Hepatocyte (in vitro differentiated cells): ENCODE measurements around the gene AFAP1. TPM values are rescaled to one million over a fixed set of nuclear protein-coding genes. Genes with fewer than 3 reads are reported as not detected.

ENCODE experiments used
- DNase-seq: peaks from one replicate; pipeline ENCODE4 v3.0.0-alpha.2; 2016; ENCODE audit warnings: low spot score
- H2AFZ ChIP-seq: fragments of 200-600 bp; sonication (generic); 2 replicates; pipeline ENCODE4 v1.6.0; 2016; ENCODE audit warnings: antibody characterized with exemption, mild to moderate bottlenecking
- H3K27ac ChIP-seq: fragments of 200-600 bp; sonication (generic); 2 replicates; pipeline ENCODE4 v1.5.1; 2016; ENCODE audit warnings: mild to moderate bottlenecking
- H3K27me3 ChIP-seq: fragments of 200-600 bp; sonication (generic); 2 replicates; pipeline ENCODE4 v1.6.1; 2016
- H3K36me3 ChIP-seq: fragments of 200-600 bp; sonication (generic); replicated peaks from 2 replicates; pipeline ENCODE4 v1.5.1; 2016; ENCODE audit warnings: low read depth; ENCODE audit not compliant: insufficient read depth
- H3K4me1 ChIP-seq: fragments of 200-600 bp; sonication (generic); 2 replicates; pipeline ENCODE4 v1.5.1; 2016; ENCODE audit warnings: mild to moderate bottlenecking, moderate library complexity; ENCODE audit not compliant: insufficient read depth
- H3K4me2 ChIP-seq: fragments of 200-600 bp; sonication (generic); 2 replicates; pipeline ENCODE4 v1.6.0; 2016
- H3K4me3 ChIP-seq: fragments of 200-600 bp; sonication (generic); 2 replicates; pipeline ENCODE4 v1.5.1; 2016; ENCODE audit warnings: mild to moderate bottlenecking
- H3K79me2 ChIP-seq: fragments of 200-600 bp; sonication (generic); 2 replicates; pipeline ENCODE4 v1.6.0; 2017; ENCODE audit warnings: mild to moderate bottlenecking
- H3K9me2 ChIP-seq: fragments of 200-600 bp; sonication (generic); replicated peaks from 2 replicates; pipeline ENCODE4 v1.6.0; 2017; ENCODE audit warnings: mild to moderate bottlenecking; ENCODE audit not compliant: insufficient read depth
- H3K9me3 ChIP-seq: fragments of 200-600 bp; sonication (generic); 2 replicates; pipeline ENCODE4 v1.5.1; 2016; ENCODE audit warnings: low read depth, mild to moderate bottlenecking
- H4K20me1 ChIP-seq: fragments of 200-600 bp; sonication (generic); 2 replicates; pipeline ENCODE4 v1.6.0; 2016; ENCODE audit warnings: mild to moderate bottlenecking; ENCODE audit not compliant: insufficient read depth, poor library complexity, severe bottlenecking
- EZH2 ChIP-seq: fragments of 200-600 bp; sonication (generic); IDR thresholded peaks from 2 replicates; pipeline ENCODE4 v1.6.1; 2016; ENCODE audit warnings: antibody characterized with exemption, mild to moderate bottlenecking, borderline replicate concordance
- EZH2phosphoT487 ChIP-seq: fragments of 200-600 bp; sonication (generic); IDR thresholded peaks from one replicate; pipeline ENCODE4 v1.6.1; 2018; ENCODE audit warnings: antibody characterized with exemption, mild to moderate bottlenecking, low read depth, moderate library complexity; ENCODE audit not compliant: unreplicated experiment, severe bottlenecking
- WGBS: methylation state at CpG from one replicate; pipeline ENCODE4 v1.1.6; 2016; ENCODE audit warnings: low lambda C conversion rate; ENCODE audit errors: missing lambda C conversion rate; 5-methylcytosine and 5-hydroxymethylcytosine counted together
- polyA plus RNA-seq: library from polyadenylated mRNA; unstranded; fragments of >200 nt; fragmentation: Nextera tagmentation; extraction: Ambion mirVana; gene quantifications from 2 replicates; pipeline ENCODE4 v1.2.1, GENCODE V29; 2016
- total RNA-seq: library from RNA; depleted of rRNA; stranded (reverse); fragments of >200 nt; gene quantifications from 2 replicates; pipeline ENCODE4 v1.2.3, GENCODE V29; 2014
- TF ChIP-seq, protein P1 (sequence below): fragments of 200-600 bp; sonication (generic); IDR thresholded peaks from 2 replicates; pipeline ENCODE4 v1.5.1; 2016; ENCODE audit warnings: antibody characterized with exemption, mild to moderate bottlenecking; ENCODE audit not compliant: poor library complexity

AFAP1 gene
- total and polyA plus RNA-seq, 2 experiments from 2014 or later = 9.3 to 16.2 TPM

DNA sequence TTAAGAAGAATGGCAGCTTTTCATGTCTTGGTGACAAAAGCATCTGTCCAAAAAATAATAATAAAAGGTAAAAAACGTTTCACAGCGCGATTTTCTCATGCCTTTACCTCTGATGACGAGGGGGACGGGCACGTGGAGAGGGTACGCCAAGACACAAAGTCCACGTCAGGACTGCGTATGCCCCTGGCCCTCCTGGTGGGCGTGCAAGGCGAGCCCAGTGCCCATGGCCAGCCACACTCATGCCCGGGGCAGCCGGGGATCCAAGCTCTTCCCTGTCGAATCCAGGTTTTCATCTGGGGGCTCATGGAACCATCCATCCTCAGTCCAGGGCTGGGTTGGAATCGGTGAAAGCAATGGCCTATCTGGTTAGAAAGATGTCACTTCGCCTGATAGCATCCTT lies 176.6 kb downstream of the AFAP1 start:
- H3K79me2 ChIP-seq = no peaks in the 10 kb centered on the region
- no peaks in the 10 kb centered on the region for H4K20me1 ChIP-seq
- H3K36me3 ChIP-seq = no peaks in the 10 kb centered on the region
- H3K4me2 ChIP-seq = no peak overlapping the region
- TF ChIP-seq EZH2 = no peak
- TF ChIP-seq, protein P1, sequence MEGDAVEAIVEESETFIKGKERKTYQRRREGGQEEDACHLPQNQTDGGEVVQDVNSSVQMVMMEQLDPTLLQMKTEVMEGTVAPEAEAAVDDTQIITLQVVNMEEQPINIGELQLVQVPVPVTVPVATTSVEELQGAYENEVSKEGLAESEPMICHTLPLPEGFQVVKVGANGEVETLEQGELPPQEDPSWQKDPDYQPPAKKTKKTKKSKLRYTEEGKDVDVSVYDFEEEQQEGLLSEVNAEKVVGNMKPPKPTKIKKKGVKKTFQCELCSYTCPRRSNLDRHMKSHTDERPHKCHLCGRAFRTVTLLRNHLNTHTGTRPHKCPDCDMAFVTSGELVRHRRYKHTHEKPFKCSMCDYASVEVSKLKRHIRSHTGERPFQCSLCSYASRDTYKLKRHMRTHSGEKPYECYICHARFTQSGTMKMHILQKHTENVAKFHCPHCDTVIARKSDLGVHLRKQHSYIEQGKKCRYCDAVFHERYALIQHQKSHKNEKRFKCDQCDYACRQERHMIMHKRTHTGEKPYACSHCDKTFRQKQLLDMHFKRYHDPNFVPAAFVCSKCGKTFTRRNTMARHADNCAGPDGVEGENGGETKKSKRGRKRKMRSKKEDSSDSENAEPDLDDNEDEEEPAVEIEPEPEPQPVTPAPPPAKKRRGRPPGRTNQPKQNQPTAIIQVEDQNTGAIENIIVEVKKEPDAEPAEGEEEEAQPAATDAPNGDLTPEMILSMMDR = no peak
- TF ChIP-seq EZH2phosphoT487 = no peak
- no peak overlapping the region for H2AFZ ChIP-seq
- no peak overlapping the region for H3K4me3 ChIP-seq
- H3K9me2 ChIP-seq = no peaks in the 10 kb centered on the region
- H3K9me3 ChIP-seq = no peaks in the 10 kb centered on the region
- no peaks in the 10 kb centered on the region for H3K4me1 ChIP-seq
- no peak overlapping the region for H3K27ac ChIP-seq
- H3K27me3 ChIP-seq = no peaks in the 10 kb centered on the region
- DNase-seq = no peak
- WGBS = 93% methylated on average over 16 of the region's 16 CpGs

DNA sequence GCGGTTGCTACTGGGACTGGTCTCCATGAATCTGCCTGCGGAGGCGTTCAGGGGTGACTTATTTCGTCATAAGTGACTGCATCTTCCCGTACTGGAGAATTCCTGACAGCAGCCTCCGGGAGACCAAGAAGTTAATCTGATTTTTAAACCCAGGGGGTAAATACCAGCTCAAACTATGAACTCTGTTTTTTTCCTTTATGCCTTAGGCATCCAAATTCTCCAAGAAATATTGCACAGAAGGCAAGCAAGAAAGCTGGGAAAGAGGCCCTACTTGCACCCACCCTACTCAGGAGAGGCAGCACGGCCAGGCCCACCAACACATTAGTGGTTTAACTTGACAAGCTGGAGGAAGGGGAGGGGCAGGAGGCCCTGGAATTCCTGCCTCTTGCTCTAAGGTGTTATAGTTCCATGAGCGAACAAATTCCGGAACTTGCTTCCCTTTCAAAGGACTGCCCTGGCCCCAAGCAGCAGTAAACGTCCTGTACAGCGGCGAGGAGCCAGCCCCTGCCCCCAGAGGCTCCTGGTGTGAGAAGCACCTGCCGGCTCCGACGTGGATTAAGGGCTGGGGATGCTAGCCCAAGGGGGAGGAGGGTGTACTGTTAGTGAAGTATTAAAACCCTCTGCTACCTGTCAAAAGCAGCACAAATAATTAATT lies 177.2 kb downstream of the AFAP1 start:
- no peak overlapping the region for H3K4me2 ChIP-seq
- H3K36me3 ChIP-seq = no peaks in the 10 kb centered on the region
- no peaks in the 10 kb centered on the region for H3K27me3 ChIP-seq
- H2AFZ ChIP-seq = no peak overlapping the region
- H3K9me2 ChIP-seq = no peaks in the 10 kb centered on the region
- no peak for DNase-seq
- no peaks in the 10 kb centered on the region for H4K20me1 ChIP-seq
- WGBS = 75% methylated on average over 15 of the region's 15 CpGs
- no peaks in the 10 kb centered on the region for H3K79me2 ChIP-seq
- no peak overlapping the region for H3K27ac ChIP-seq
- no peaks in the 10 kb centered on the region for H3K9me3 ChIP-seq
- no peak overlapping the region for H3K4me3 ChIP-seq
- TF ChIP-seq, protein P1 = no peak
- TF ChIP-seq EZH2 (no peak), EZH2phosphoT487 (no peak)
- no peaks in the 10 kb centered on the region for H3K4me1 ChIP-seq

DNA sequence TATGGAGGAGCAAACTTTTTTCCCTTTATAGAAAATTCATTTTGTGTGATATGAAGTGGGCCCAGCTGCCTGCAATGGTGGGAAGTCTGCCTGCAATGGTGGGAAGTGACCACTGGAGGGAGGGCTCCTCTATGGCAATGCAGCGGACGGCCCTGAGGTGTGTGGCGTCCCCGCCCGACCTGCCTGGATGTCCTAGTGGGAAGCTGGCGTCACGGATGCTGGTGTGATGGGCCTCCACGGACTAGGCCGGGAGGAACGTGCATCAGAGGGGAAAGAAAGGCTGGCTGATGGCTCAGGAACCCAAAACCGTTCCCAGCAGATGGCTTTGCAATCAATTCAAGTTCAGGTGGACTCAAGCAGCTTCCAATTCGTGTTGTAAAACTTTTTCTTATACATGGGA lies 177.9 kb downstream of the AFAP1 start:
- H3K4me3 ChIP-seq = no peak overlapping the region
- H3K9me3 ChIP-seq = no peaks in the 10 kb centered on the region
- peak; percentile 84 for DNase-seq
- no peaks in the 10 kb centered on the region for H3K9me2 ChIP-seq
- no peaks in the 10 kb centered on the region for H3K27me3 ChIP-seq
- H3K79me2 ChIP-seq = no peaks in the 10 kb centered on the region
- whole genome bisulfite sequencing = 47% methylated on average over 12 of the region's 12 CpGs
- H2AFZ ChIP-seq = no peak overlapping the region
- no peaks in the 10 kb centered on the region for H3K4me1 ChIP-seq
- TF ChIP-seq, protein P1 = peak; percentile 69
- no peak for TF ChIP-seq EZH2
- H3K36me3 ChIP-seq = no peaks in the 10 kb centered on the region
- H3K27ac ChIP-seq = no peak overlapping the region
- H3K4me2 ChIP-seq = no peak overlapping the region
- H4K20me1 ChIP-seq = no peaks in the 10 kb centered on the region

DNA sequence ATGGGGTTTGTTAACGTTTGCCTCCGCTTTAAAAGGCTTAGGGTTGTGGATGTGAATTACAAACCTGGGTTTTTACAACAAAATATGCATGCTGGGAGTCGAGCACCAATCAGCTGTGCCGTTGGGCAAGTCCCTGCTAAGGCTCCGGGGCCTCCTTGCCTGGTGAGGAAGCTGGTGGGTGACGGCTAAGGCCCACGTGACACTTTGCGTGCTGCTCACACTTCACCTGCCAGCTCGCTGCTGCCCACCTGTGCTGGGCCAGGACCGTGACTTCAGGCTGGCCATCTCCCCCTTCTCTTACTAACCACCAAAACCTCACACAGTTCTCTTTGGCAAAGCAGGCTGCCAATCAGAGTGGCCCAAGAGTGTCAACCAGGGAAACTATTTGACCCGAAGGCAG lies 178.3 kb downstream of the AFAP1 start:
- H4K20me1 ChIP-seq = no peaks in the 10 kb centered on the region
- H3K9me2 ChIP-seq = no peaks in the 10 kb centered on the region
- WGBS = 87% methylated on average over 11 of the region's 11 CpGs
- H3K27ac ChIP-seq = no peak overlapping the region
- H3K4me3 ChIP-seq = no peak overlapping the region
- no peak for DNase-seq
- H3K36me3 ChIP-seq = no peaks in the 10 kb centered on the region
- TF ChIP-seq EZH2 (no peak), EZH2phosphoT487 (no peak)
- TF ChIP-seq, protein P1 = no peak
- no peaks in the 10 kb centered on the region for H3K79me2 ChIP-seq
- no peak overlapping the region for H3K4me2 ChIP-seq
- no peaks in the 10 kb centered on the region for H3K4me1 ChIP-seq
- no peaks in the 10 kb centered on the region for H3K9me3 ChIP-seq
- H2AFZ ChIP-seq = no peak overlapping the region
- H3K27me3 ChIP-seq = no peaks in the 10 kb centered on the region
